Muscle of leg (tissue), 11 donors: Measurements from ENCODE around the gene ADAMTS12. TPM values are rescaled to one million over a fixed set of nuclear protein-coding genes. Genes with fewer than 3 reads are reported as not detected.

Source experiments
- DNase-seq: peaks from one replicate; pipeline ENCODE4 v3.0.0; 2013
- H3K27ac ChIP-seq: one replicate; pipeline ENCODE4 v1.5.1; 2013; ENCODE audit warnings: mild to moderate bottlenecking, low read length, control low read depth
- H3K27me3 ChIP-seq: one replicate; pipeline ENCODE4 v1.6.1; 2013; ENCODE audit warnings: low read length; ENCODE audit not compliant: control insufficient read depth, insufficient read depth
- H3K36me3 ChIP-seq: one replicate; pipeline ENCODE4 v1.6.1; 2013; ENCODE audit warnings: low read length; ENCODE audit not compliant: control insufficient read depth, insufficient read depth
- H3K4me1 ChIP-seq: one replicate; pipeline ENCODE4 v1.6.1; 2013; ENCODE audit warnings: low read length; ENCODE audit not compliant: control insufficient read depth, insufficient read depth
- H3K4me3 ChIP-seq: one replicate; pipeline ENCODE4 v1.5.1; 2013; ENCODE audit warnings: low read length, control low read depth
- H3K9me3 ChIP-seq: replicated peaks from 2 replicates; pipeline ENCODE4 v1.6.1; 2013; ENCODE audit warnings: low read depth, low read length; ENCODE audit not compliant: control insufficient read depth
- WGBS: methylation state at CpG from one replicate; pipeline ENCODE4 v1.1.5; 2013; ENCODE audit warnings: missing lambda C conversion rate; ENCODE audit not compliant: insufficient coverage; 5-methylcytosine and 5-hydroxymethylcytosine counted together
- polyA plus RNA-seq, 8 donors: library from polyadenylated mRNA; unstranded; fragments of 120-200 nt; gene quantifications; one replicate each; pipeline versions ENCODE4 v1.2.1 to v1.2.3, GENCODE V29; 2013; ENCODE audit warnings: inconsistent platforms in 1 of 8, low replicate concordance in 1 of 8; ENCODE audit not compliant: insufficient read length in 8 of 8, insufficient read depth in 1 of 8
- total RNA-seq: library from RNA; stranded (reverse); fragments of 120-200 nt; gene quantifications from one replicate; pipeline ENCODE4 v1.2.4, GENCODE V29; 2013

ADAMTS12 gene
- total and polyA plus RNA-seq, 9 donors: 14.8 to 35.1 (median 22.8) TPM

- Histone ChIP-seq H3K36me3 (no peaks in the 10 kb centered on the region), H3K27ac (no peak overlapping the region), H3K4me1 (peaks cover 5% of the 10 kb centered on the region), H3K27me3 (no peaks in the 10 kb centered on the region), H3K4me3 (no peak overlapping the region), H3K9me3 (no peaks in the 10 kb centered on the region)
- no peak for DNase-seq
- no CpG with 5 or more reads among the region's 3 CpGs for WGBS
Measured at GRCh38 chr5:33733225-33733624, 158.6 kb downstream of the ADAMTS12 start.

GRCh38 chr5:33726422-33727165 is 165.2 kb downstream of the ADAMTS12 start:
- peak; percentile 93 for DNase-seq
- Histone ChIP-seq H3K27ac (no peak overlapping the region), H3K27me3 (no peaks in the 10 kb centered on the region), H3K4me3 (no peak overlapping the region), H3K4me1 (peaks cover 16% of the 10 kb centered on the region), H3K9me3 (no peaks in the 10 kb centered on the region), H3K36me3 (no peaks in the 10 kb centered on the region)
- 76% methylated on average over 7 of the region's 9 CpGs for WGBS

- H3K27me3 ChIP-seq: no peaks in the 10 kb centered on the region
- DNase-seq: no peak
- H3K36me3 ChIP-seq: no peaks in the 10 kb centered on the region
- 100% methylated on average over 1 of the region's 3 CpGs for WGBS
- no peak overlapping the region for H3K4me3 ChIP-seq
- no peaks in the 10 kb centered on the region for H3K9me3 ChIP-seq
- H3K27ac ChIP-seq: no peak overlapping the region
- peaks cover 16% of the 10 kb centered on the region for H3K4me1 ChIP-seq
Measured at GRCh38 chr5:33725806-33726205, 166.0 kb downstream of the ADAMTS12 start.

DNA sequence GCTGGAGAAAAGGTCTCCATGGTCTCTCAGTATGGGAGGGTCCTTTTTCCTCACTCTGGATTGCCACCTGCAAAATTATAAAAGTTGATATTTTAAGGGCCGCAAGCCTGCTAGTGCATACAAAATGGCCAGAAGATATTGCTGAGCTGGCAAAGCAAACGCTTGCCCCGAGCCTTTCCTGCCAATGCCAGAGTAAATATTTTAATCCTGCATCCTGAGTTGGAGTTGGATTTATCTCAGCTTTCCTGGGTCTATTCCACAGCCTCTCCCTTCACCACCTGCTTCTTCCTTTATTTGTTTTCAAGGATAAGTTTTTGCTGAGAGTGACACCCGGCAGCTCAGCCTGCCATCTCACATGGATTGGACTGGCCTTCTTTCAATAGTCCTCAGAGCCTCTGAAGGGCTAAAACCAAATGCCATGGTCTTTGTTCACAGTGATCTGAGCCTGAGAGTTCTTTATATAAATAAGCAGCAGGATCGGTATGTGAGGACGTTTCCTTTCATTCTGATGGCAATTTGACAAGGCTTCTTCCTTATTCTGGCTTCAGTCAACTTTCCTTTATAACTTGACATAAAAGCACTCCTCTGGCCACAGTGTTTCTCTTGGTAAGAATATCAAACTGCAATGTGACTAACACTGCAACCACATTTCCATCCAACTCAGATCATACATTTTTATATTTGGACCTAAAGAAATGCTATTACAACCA is 170.1 kb downstream of the ADAMTS12 start:
- H3K9me3 ChIP-seq: no peaks in the 10 kb centered on the region
- H3K4me3 ChIP-seq: no peak overlapping the region
- H3K4me1 ChIP-seq: peaks cover 11% of the 10 kb centered on the region
- no peaks in the 10 kb centered on the region for H3K27me3 ChIP-seq
- no peaks in the 10 kb centered on the region for H3K36me3 ChIP-seq
- H3K27ac ChIP-seq: peak overlapping the region; percentile 70
- peak; percentile 80 for DNase-seq
- WGBS: 42% methylated on average over 3 of the region's 6 CpGs

DNA sequence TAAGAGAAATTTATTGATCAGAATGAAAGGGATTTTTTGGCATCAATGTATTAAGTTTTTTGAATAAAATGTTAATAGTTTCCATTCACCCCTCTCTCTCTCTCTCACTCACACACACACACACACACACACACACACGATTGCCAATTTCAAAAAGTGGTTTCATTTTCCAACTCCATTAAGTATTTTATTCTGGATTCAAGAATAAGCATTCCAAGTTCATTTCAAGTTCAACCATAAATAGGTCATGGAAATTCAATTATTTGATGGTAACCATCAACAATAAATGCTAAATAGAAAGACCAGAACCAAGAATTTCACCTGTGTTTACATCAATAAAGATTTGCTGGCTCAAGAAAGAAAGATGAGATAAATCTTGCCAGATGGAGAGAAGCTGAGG is 171.6 kb downstream of the ADAMTS12 start:
- H3K27ac ChIP-seq: peak overlapping the region; percentile 66
- no peak overlapping the region for H3K4me3 ChIP-seq
- H3K4me1 ChIP-seq: no peaks in the 10 kb centered on the region
- no peaks in the 10 kb centered on the region for H3K36me3 ChIP-seq
- WGBS: no CpG with 5 or more reads among the region's 1 CpG
- DNase-seq: peak; percentile 88
- H3K9me3 ChIP-seq: no peaks in the 10 kb centered on the region
- no peaks in the 10 kb centered on the region for H3K27me3 ChIP-seq

- no peak overlapping the region for H3K4me3 ChIP-seq
- DNase-seq: peak; percentile 62
- no peaks in the 10 kb centered on the region for H3K9me3 ChIP-seq
- no peaks in the 10 kb centered on the region for H3K36me3 ChIP-seq
- WGBS: no CpG with 5 or more reads among the region's 1 CpG
- H3K27ac ChIP-seq: peak overlapping the region; percentile 57
- no peaks in the 10 kb centered on the region for H3K27me3 ChIP-seq
- no peaks in the 10 kb centered on the region for H3K4me1 ChIP-seq
Measured at GRCh38 chr5:33719769-33720168, 172.0 kb downstream of the ADAMTS12 start.

DNA sequence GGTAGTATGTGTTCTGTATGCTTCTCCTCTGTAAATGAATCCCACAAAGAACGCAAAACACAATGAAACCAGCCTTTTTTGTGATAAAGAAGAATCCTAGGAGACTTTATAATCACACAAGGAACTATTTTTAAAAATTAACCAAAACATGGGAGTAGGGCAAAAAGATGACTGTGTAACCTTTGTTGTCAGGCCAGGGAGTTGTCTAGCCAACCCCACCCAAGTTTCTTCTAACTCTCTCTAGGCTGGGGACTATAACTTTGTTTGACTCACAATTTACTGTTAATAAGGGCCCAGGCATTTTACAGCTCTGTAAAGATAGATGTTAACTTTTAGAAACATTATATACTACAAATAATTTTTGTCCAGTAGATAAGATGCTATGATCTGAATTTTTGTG is 176.1 kb downstream of the ADAMTS12 start:
- Histone ChIP-seq H3K36me3 (no peaks in the 10 kb centered on the region), H3K9me3 (peaks cover 2% of the 10 kb centered on the region), H3K27ac (no peak overlapping the region), H3K27me3 (no peaks in the 10 kb centered on the region), H3K4me1 (no peaks in the 10 kb centered on the region), H3K4me3 (no peak overlapping the region)
- no CpG with 5 or more reads among the region's 1 CpG for WGBS
- no peak for DNase-seq

GRCh38 chr5:33713136-33713765 is 178.5 kb downstream of the ADAMTS12 start:
- no peaks in the 10 kb centered on the region for H3K36me3 ChIP-seq
- no peaks in the 10 kb centered on the region for H3K4me1 ChIP-seq
- H3K27me3 ChIP-seq: no peaks in the 10 kb centered on the region
- H3K27ac ChIP-seq: peak overlapping the region; percentile 22
- WGBS: 80% methylated on average over 1 of the region's 2 CpGs
- H3K9me3 ChIP-seq: peaks cover 2% of the 10 kb centered on the region
- H3K4me3 ChIP-seq: no peak overlapping the region
- peak; percentile 68 for DNase-seq

DNA sequence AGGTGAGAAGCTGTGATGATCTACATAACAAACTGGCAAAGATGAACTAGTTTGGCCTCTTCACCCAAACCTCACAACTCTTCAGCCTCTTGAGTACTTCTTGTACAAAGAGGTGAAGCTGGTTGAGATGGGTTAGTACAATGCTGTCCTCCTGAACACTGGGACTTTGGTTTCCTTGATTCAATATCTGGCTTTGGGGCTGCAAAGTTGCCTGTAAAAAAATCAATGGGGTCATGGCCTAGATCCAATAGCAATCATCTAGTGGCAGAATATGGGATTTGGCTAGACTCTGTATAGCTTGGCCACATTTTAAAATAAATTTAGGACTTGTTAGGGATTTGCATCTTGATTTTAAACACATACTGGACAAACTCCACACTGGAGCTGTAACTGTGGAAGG is 179.1 kb downstream of the ADAMTS12 start:
- Histone ChIP-seq H3K27ac (no peak overlapping the region), H3K36me3 (no peaks in the 10 kb centered on the region), H3K4me3 (no peak overlapping the region), H3K9me3 (peaks cover 2% of the 10 kb centered on the region), H3K4me1 (no peaks in the 10 kb centered on the region), H3K27me3 (no peaks in the 10 kb centered on the region)
- no peak for DNase-seq

- H3K9me3 ChIP-seq: peaks cover 5% of the 10 kb centered on the region
- no peaks in the 10 kb centered on the region for H3K36me3 ChIP-seq
- H3K27me3 ChIP-seq: no peaks in the 10 kb centered on the region
- WGBS: 73% methylated on average over 1 of the region's 3 CpGs
- H3K4me3 ChIP-seq: no peak overlapping the region
- DNase-seq: peak; percentile 97
- peak overlapping the region; percentile 52 for H3K27ac ChIP-seq
- H3K4me1 ChIP-seq: no peaks in the 10 kb centered on the region
Measured at GRCh38 chr5:33711094-33711679, 180.6 kb downstream of the ADAMTS12 start.
